NCI-H1436 treated with DMSO at 0.1 percent for 48 hours (cell line): ENCODE measurements around the gene LRRC10B.

Experiments
- DNase-seq: peaks from one replicate; lab custom pipeline; 2025; lab: John Stamatoyannopoulos, UW

The LRRC10B gene

DNA sequence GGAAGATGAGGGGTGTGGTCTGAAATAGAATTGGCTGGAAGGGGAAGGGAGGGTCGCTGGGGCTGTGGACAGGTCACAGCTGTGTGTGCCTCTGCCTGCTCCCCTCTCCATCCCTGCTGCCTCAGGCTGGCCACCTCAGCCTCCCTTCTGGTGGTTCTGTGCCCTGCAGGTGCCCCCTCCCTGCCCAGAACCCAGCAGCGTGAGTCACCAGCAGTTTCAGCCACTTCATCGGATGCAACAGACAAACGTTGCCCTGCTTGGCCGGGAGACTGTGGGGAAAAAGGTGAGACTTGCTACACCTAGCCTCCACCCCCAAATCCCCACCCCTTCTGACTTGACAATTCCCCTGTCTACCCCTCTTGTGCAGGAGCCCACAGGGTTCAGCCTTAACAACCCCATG lies 21.8 kb upstream of the LRRC10B start:
- no peak for DNase-seq

GRCh38 chr11:61487342-61488025 lies 21.1 kb upstream of the LRRC10B start:
- no peak for DNase-seq

GRCh38 chr11:61488651-61489291 lies 19.8 kb upstream of the LRRC10B start:
- DNase-seq, result no peak

DNA sequence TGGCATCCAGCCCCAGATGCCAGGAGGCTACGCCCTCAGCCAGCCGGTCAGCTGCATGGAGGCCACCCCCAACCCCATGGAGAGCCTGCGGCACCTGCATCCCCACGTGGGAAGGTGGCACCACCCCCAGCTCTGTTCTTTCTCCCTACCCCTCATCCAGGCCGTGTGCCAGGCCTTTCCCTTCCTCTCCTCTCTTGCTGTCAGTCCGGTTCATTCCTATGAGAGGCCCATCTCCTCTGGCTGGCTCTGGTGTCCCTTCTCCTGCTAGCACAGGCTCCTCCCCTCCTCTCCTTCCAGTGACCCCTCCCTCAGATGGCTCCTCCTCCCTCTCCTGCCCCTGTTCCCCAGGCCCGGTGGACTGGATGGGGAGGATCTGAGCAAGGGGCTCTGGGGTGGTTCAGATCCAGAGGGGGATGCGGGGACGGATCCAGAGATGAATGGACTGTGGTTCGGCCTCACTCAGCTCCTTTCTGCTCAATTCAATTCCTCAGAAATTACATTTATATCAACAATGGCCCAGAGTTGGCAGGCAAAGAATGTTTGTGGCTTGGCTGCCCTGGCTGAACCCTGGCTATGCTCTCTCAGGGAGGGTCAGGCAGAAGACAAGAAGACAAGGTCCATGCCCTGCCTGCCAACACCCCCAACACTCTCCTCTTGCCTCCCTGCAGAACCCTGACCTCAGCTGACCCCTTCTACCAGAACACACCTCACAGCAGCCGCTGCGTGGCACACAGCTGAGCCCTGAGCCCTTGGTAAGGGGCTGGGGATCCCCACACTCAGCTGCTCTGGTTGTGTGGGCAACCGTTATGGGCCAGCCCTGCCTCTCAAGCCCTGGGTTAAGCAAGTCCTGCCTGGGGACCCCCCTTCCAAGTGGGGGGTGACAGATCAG lies 18.5 kb upstream of the LRRC10B start:
- no peak for DNase-seq

GRCh38 chr11:61491736-61492395 lies 16.7 kb upstream of the LRRC10B start:
- no peak for DNase-seq

DNA sequence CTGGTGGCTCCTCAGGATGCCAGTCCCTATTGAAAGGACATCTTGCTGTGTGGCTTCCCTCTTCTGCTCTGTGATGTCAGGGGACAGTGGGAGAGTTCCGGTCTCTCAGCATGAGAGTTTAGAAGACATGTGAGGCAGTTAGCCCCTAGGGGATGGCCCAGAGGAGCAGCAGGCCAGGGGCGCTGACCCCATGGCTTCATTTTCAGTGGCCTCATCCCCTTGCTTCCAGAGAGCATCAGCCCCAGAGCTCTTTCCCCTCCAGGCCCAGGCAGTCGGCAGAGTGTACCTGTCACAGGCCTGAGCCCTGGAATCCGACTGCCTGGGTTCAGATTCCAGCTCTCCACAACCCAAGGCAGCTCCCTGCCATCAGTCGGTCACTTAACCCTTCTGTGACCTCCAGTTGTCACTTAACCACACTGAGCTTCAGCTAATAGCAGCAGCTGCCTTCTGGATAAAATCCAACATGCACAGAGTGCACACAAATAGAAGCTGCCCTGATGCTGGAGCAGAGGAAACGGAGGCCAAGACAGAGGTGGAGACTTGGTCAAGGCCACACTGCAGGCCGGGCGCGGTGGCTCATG lies 14.1 kb upstream of the LRRC10B start:
- DNase-seq, result no peak

DNA sequence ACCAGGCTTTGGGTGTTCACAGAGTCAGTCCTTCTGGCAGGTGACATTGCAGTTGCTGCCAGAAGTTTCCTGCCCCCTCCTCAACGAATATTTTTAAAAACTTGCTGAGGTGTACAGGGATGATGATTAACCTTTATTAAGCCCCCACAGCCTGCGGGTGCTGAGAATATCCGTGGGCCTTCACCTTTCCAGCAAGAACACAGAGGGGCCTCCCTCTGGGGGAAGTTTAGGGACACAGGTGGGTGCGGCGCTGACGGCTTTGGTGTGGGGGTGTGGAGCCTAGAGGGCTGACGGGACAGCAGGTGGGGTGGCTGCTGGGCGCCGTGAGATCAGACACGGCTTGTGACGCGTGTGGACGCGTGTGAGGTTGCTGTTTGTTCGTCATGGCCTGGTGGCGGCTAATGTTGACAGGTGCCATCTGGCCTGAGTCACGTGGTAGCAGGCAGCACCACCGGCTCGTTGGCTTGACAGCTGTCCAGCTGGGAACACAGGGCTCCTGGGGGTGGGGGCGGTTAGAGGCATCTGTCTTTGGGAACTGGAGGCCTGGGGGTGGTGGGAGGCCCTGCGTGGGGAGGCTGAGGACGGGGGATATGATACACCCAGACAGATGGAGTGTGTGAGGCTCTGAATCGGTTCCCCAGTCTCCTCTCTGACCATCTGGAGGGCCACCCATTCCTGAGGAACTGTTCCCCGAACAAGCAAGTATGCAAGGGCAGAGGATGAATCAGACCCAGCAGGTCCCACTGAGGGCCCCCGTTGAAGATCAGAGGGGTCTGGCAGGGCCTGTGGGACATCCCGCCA lies 12.5 kb upstream of the LRRC10B start:
- no peak for DNase-seq

DNA sequence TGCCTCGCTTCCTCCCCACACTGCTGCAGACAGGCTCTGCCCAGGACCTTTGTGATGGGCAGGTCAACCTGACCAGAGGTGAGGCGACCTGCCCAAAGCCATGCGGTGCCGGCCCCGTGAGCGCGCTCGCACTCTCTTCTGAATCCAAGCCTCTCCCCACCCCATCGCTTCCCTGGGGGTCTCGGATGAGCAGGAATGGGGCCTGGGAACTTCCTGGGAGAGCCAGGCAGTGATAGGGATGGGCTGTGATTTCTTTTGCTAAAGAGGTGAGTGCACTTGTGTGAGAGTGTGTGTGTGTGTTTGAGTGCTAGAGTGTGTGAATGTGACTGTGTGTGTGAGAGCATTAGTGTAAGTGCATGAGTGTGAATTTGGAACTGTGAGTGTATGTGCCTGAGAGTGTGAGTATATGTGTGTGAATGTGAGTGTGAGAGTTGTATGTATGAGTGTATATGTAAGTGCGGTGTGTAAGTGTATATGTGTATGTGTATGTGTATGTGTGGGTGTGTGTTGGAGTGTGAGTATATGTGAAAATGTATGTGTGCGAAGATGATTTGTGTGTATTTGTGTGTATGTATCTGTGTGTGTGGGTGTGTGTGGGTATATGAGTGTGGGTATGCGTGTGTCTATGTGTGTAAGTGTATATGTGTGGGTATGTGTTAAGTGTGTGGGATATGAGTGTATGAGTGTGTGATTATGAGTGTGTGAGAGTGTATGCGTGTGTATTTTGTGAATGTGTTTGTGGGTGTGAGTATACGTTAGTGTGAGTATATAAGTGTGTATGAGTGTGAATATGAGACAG lies 11.7 kb upstream of the LRRC10B start:
- DNase-seq, result no peak

- no peak for DNase-seq
Observed at GRCh38 chr11:61497473-61497872, 11.1 kb upstream of the LRRC10B start.

DNA sequence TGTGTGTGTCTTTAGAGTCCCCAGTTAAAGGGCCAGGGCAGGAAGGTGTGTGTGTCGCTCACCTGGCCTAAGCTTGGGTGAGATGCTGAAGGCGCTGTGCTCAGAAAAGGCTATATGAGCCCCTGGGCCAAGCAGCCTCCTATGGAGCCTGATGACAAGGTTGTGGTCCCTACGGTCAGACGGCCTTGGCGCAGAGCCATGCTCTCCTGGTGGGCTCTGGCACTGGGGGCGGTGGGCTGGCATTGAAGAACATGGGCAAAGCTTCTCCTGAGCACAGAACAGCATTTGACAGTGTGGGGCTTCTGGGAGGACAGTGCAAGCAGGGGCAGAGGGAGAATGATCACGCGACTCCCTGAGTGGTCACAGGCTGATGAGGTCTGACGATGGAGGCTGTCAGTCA lies 10.7 kb upstream of the LRRC10B start:
- no peak for DNase-seq

DNA sequence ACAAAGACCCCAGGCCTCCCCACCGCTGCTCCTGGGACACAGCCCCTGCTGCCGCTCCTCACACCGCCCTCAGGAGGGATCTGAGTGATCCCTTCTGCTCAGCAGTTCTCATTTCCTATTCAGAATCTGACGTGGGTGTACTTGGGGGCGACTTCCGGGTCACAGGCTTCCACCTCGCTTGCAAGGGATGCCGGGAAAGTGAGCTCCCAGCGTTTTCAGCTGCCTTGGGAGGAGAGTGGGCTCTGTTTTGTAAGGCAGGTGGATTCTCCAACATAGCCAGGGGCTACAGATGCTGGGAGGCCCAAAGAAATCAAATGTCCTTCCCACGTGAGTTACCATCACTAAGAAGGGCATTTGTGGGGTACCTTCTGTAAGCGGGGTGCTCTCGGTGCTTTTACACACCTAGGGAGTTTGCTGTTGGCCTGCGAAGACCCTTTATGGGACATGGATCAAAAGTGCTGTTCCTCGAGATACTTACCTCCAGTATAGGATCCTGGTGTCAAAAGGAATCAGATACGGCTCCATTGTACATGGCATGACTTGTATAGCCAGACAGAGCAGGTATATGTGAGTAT lies 9.7 kb upstream of the LRRC10B start:
- DNase-seq, result no peak

DNA sequence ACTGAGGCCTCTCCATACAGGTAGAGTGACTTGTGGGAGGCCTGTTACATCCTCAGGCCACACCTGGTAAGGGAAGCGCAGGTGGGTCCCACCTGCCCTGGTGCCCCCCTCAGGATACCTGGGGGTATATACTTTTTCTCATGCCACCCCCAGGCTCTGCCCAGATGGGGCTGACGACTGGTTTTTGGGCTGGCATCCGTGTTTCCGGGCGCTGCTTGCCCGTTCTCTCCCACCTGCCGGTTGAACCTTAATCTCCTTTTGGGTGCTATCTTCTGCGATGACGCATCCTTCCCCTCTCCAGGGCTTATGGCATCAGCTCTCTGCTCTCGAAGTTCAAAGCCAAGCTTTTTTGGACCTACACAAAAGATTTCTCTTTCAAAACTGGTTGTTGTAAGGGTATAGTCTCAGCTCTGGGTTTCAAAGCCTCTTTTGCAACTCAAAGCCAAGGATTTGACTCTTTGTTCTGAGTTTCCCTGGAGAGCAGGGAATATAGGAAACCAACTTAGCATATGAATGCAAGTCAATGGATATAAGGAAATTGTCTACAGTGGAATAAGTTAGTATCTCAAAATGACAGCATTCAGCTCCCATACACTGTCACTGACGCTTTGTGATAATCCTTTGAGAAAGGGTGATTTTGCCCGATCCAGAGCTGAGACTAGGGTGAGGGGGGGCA lies 8.6 kb upstream of the LRRC10B start:
- DNase-seq, result no peak

DNA sequence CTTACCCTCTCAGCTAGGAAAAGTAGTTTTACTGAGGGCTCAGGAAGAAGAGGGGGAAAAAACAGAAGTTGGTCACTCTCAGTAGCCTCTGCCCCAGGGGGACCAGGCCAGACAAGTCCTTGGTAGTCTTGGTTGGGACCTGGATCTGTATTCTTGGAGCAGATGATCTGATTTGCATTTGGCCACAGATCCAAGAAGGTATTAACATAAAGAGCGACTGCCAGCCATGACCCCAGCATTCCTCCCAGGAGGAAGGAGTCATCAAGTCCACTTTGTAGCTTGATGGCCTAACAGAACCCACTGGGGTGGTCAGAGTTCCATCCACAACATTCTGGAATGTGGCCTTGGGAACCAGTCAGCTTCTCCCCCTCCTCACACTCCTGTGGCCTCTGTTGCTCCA lies 6.0 kb upstream of the LRRC10B start:
- no peak for DNase-seq

DNA sequence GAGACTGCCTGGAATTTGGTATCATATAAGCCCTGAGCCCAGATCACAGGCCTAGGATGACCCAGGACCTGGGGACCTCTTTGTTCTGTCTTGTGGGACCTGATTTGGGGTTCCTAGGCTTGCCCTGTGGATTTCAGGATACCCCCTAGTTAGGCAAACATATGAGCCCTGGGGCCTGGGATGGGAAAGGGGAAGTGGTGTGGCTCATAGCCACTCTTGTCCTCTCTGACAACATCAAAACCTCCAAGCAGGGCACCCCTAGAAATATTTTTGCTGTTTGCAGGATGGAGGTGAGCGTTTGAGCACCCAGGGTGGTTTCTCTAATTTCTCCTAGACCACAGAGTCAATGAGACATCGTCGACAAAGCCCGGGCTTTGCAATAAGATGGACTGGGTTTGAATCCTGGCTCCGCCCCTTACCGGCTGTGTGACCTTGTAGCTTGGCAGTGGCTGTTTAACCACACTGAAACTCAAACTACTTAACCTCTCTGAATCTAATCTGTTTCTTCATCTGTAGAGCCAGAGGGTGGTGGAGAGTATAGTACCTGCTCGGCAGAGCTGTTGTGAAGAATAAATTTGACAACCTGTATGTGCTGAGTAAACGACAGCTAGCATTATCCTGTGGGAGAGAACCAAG lies 5.3 kb upstream of the LRRC10B start:
- DNase-seq, result no peak

GRCh38 chr11:61505106-61505505 lies 3.4 kb upstream of the LRRC10B start:
- DNase-seq, result no peak

- no peak for DNase-seq
Observed at GRCh38 chr11:61505640-61506155, 2.9 kb upstream of the LRRC10B start.

GRCh38 chr11:61507012-61507768 lies 1.4 kb upstream of the LRRC10B start:
- DNase-seq, result no peak
